GM20000 (cell line): ENCODE data around the gene RPL18.

ENCODE experiments used
- DNase-seq: peaks from one replicate; pipeline ENCODE4 v3.0.0; 2012; ENCODE audit warnings: low spot score
- TF ChIP-seq, protein P1 (sequence below): IDR thresholded peaks from 2 replicates; pipeline ENCODE4 v1.5.1; 2012; ENCODE audit warnings: mild to moderate bottlenecking, control low read depth; ENCODE audit errors: extremely low read depth, missing control alignments

Gene RPL18

DNA sequence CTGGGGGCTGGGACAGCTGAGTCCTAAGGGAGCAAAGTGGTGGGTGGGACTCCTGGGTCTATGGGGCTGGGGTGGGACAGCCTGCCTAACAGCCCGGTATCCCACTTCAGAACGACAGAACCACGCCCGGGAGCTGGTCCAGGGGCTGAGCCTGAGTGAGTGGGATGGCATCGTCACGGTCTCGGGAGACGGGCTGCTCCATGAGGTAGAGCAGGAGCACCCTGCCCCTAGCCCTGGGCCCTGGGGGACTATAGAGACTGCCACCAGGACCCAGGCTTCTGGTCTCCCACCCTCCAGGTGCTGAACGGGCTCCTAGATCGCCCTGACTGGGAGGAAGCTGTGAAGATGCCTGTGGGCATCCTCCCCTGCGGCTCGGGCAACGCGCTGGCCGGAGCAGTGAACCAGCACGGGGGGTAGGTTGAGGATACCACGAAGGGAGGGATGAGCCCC, 8.9 kb upstream of the RPL18 start:
- TF ChIP-seq, protein P1, sequence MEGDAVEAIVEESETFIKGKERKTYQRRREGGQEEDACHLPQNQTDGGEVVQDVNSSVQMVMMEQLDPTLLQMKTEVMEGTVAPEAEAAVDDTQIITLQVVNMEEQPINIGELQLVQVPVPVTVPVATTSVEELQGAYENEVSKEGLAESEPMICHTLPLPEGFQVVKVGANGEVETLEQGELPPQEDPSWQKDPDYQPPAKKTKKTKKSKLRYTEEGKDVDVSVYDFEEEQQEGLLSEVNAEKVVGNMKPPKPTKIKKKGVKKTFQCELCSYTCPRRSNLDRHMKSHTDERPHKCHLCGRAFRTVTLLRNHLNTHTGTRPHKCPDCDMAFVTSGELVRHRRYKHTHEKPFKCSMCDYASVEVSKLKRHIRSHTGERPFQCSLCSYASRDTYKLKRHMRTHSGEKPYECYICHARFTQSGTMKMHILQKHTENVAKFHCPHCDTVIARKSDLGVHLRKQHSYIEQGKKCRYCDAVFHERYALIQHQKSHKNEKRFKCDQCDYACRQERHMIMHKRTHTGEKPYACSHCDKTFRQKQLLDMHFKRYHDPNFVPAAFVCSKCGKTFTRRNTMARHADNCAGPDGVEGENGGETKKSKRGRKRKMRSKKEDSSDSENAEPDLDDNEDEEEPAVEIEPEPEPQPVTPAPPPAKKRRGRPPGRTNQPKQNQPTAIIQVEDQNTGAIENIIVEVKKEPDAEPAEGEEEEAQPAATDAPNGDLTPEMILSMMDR = no peak
- DNase-seq = no peak

DNA sequence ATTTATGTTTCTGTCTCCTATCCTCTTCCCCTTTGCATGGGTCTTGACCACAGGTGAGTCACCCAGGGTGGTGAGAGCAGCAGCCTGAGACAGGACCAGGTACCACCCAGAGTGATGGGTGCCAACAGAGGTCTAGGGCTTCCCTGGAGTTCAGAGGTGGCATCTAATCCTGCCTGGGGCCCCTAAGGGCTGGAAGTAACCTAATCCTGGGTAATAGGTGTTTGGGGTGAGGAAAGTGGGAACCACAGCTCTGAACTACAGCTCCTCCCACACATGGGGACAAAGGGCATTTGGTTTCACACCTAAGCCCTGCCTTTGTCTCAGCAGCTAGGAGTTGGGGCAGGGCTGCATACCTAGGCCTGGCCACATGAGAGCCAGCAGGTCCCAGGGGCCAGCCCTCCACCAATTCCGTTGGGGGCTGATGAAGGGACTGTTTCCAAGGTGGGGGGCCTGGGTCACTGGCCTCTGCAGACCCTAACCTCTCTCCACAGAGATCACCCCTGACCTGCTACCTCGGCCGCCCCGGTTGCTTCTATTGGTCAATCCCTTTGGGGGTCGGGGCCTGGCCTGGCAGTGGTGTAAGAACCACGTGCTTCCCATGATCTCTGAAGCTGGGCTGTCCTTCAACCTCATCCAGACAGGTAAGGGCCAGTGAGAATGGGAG, 8.4 kb upstream of the RPL18 start:
- no peak for DNase-seq
- TF ChIP-seq, protein P1 = no peak

DNA sequence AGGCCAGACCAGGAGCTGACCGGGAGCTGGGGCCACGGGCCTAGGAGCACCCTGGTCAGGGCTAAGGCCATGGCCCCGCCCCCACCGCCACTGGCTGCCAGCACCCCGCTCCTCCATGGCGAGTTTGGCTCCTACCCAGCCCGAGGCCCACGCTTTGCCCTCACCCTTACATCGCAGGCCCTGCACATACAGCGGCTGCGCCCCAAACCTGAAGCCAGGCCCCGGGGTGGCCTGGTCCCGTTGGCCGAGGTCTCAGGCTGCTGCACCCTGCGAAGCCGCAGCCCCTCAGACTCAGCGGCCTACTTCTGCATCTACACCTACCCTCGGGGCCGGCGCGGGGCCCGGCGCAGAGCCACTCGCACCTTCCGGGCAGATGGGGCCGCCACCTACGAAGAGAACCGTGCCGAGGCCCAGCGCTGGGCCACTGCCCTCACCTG, 6.9 kb upstream of the RPL18 start:
- DNase-seq = no peak
- TF ChIP-seq, protein P1 = no peak

DNA sequence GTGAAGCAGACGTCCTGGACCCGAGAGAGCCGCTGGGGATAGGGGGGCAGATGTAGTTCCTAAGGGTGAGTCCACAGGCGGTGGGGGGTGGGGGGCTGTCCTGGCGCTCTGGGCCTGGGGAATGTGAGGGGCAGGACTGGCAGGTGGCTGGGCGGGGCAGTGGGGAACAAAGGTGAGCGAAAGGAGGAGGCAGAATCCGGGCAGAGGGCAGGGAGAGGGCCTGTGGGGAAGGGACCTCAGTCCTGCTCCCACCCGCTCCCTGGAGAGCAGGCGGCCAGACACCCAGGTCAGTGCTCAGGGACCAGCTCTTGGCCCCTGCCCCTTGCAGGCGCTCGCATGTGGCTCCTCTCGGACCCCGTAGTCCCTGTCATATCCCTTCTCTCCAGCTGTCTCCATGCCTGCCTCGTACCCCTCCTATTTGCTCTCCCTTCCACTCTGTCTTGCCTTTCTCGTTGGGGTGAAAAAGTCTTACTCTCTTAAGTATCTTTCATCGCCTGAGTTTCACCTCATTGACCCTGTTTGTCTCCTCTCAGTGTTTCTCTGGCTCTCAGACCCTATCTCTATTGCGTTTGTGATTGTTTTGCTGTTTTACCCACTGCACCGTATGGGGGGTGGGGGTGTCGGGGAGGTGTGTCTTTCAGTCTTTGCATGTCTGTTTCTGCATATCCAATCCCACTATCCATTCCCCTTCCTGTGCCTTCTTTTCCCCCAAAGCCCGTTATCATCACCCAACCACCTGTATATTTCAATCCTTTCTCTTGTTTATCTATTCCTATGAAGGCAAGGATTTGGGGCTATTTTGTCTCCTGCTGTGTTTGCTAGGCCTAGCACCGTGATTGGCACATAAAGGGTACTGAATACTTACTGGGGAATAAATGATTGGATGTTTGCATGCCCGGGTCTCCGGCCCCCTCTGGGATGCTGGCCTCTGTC, 6.1 kb upstream of the RPL18 start:
- TF ChIP-seq, protein P1 = no peak
- DNase-seq = no peak

DNA sequence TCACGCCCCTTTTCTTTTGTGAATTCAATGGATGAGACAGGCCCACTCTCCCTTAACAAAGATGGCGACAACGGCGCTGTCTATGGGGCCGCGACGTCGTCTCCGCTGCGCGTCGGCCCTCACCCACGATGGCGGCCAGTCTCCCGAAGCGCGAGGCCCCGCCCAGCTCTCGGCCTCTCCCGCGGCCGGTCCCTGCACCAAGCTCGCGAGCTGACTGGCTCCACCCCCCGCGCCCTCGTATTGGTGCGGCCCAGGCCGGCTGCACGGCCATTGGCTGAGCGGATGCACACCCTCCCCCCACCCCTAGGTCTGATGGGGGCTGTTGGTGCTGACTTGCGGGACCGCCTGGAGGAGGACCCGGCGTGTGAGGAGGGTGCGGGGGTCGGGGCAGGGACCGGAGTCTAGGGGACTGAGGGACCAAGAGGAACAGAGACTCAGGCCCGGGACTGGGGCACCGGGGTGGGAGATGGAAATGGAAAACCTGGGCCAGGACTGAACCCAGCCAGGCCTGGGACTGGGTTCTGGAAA, 5.2 kb upstream of the RPL18 start:
- TF ChIP-seq, protein P1 = no peak
- peak; percentile 96 for DNase-seq

DNA sequence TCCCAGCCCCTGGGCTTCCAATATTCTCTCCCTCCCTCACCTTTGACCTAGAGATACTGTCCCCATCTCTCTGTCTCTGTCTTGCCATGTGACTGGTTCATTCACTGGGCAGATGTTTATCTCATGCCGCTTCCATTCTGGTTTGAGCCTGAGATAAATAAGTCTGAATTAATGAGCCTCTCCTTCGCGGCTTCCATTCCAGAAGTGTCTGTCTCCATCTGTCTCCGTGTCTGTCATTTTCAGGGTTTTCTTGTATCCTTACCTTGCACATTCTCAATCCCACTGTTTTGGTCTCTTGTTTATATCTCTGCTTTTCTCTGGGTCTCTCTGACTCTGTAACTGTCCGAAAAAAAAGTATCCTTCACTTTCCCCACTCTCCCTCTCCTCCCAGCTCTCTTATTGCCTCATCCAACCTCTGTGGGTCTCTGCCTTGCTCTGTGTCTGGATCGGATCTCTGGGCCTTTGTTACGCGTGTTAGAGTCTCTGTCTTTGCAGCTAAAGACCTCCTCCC, 4.6 kb upstream of the RPL18 start:
- TF ChIP-seq, protein P1 = no peak
- DNase-seq = no peak
